Activated effector memory CD4-positive, alpha-beta T cell treated with Interleukin-2 at 50 U/mL for 16 hours (primary cell): ENCODE results near the gene RACK1.
"Not testable (repeated sequence)": the region's sequence is repeated elsewhere in the genome, so short reads cannot be mapped to it uniquely, and the experiment has no call there.

Experiments
- DNase-seq: peaks from one replicate; pipeline ENCODE4 v3.0.0-alpha.2; 2020

Gene RACK1

GRCh38 chr5:181232593-181232992, 11.1 kb downstream of the RACK1 start:
- no peak for DNase-seq

GRCh38 chr5:181231432-181231831, 12.3 kb downstream of the RACK1 start:
- no peak for DNase-seq

- no peak for DNase-seq
These were observed 13.2 kb downstream of the RACK1 start for GRCh38 chr5:181230551-181230950.

DNA sequence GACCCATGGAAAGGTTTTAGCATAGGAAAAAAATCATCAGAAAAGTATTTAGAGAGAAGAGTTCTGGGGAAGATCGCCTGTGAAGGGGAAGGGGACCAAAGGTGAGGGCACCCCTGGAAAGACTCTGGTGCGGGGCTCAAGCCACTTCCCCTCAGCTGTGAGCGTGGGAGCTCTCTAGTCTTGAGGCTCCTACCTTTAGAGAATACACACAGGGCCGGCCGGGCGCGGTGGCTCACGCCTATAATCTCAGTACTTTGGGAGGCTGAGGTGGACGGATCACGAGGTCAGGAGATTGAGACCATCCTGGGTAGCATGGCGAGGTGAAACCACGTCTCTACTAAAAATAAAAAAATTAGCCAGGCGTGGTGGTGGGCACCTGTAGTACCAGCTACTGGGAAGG, 13.7 kb downstream of the RACK1 start:
- no peak for DNase-seq

GRCh38 chr5:181224390-181225229, 19.1 kb downstream of the RACK1 start:
- peak; percentile 31 for DNase-seq

DNA sequence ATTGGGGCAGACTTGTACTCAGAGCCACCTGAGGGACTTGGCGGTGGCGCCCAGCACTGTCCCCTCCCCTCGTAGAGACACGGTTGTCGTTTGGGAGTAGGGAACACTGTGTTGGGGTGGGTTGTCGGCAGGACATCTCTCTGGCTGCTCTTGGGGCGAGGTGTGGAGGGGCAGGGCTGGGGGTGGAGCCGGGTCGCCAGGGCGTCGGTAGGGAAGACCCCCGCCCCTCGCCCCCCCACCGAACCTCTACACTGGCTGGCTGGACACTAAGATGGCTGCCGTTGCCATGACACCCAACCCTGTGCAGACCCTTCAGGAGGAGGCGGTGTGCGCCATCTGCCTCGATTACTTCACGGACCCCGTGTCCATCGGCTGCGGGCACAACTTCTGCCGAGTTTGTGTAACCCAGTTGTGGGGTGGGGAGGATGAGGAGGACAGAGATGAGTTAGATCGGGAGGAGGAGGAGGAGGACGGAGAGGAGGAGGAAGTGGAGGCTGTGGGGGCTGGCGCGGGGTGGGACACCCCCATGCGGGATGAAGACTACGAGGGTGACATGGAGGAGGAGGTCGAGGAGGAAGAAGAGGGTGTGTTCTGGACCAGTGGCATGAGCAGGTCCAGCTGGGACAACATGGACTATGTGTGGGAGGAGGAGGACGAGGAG, 19.8 kb downstream of the RACK1 start:
- DNase-seq: peak; percentile 23

DNA sequence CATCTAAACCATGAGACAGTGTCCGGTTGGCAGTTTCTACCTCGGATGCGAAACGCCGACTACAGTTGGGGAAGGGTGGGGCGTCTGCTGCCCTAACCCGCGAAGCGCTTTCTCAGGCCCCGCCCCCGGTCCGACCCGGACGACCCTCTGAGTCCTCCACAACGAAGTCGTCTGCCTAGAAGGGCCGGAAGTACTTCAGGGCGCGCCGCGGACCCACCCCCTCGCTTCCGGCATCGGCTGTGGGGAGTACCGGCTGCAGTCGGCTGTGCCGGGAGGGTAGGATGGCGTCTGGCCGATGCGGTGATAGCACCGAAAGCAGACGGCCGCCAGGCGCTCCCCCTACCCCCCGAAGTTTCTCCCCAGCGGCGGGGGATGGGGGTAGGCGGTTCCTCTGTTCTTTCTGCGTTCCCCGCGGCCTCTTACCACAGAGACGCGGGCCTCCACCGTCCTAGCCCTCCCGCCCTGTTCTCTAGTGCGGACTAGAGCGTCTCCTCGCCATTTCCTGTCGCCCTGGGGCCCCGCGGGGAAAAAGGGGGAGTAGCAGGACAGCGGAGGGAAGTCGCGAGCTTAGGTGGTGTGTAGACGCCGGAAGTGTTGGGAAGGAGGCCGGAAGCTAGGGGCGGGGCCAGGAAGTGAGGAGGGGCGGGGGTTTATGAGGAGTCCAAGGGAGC, 20.5 kb downstream of the RACK1 start, which contains the start of gene TRIM41:
TSS of gene TRIM41 (plus strand) at position 224 of the 671 bp plus-strand sequence. CDS start 719 bp downstream, outside the sequence.
- DNase-seq: peak; percentile 97

DNA sequence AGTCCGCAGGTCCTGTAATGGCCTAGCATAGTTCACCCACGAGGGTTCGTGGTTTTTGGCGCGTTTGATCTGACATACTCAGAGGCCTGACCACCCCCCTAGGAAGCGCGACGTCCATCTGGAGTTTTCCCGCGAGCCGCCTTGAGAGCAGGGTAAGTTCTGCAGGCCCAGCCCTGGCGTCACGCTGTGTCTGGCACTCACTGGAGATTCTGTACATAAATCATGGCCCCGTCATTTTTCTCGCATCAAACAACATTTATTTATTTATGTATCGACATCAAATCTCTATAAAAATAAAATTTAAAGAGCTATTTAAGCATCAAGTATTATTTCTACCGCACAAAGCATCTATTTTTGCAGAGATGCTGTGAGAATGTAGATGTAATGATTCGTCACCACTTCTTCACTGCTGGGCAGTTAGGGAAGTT, 21.1 kb downstream of the RACK1 start:
- DNase-seq: no peak

GRCh38 chr5:181221792-181222629, 21.7 kb downstream of the RACK1 start:
- peak; percentile 92 for DNase-seq

- peak; percentile 34 for DNase-seq
These were observed 22.5 kb downstream of the RACK1 start for GRCh38 chr5:181221105-181221791.

DNA sequence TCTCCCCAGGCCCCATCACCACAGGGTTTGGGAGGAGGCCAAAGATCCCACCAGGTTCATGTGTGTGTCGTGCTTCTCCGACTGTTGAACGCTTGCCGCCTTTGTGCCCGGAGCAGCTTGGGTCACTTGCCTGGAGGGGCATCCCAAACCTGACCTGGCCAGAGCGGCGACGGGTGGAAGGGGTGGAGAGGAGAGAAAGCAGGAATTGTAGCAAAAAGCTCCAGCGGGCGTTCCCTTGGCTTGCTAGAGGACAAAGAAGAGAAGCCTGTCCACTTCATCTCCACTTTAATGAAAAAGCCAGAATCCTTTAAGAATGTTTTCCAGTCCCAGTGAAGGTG, 23.6 kb downstream of the RACK1 start:
- no peak for DNase-seq

DNA sequence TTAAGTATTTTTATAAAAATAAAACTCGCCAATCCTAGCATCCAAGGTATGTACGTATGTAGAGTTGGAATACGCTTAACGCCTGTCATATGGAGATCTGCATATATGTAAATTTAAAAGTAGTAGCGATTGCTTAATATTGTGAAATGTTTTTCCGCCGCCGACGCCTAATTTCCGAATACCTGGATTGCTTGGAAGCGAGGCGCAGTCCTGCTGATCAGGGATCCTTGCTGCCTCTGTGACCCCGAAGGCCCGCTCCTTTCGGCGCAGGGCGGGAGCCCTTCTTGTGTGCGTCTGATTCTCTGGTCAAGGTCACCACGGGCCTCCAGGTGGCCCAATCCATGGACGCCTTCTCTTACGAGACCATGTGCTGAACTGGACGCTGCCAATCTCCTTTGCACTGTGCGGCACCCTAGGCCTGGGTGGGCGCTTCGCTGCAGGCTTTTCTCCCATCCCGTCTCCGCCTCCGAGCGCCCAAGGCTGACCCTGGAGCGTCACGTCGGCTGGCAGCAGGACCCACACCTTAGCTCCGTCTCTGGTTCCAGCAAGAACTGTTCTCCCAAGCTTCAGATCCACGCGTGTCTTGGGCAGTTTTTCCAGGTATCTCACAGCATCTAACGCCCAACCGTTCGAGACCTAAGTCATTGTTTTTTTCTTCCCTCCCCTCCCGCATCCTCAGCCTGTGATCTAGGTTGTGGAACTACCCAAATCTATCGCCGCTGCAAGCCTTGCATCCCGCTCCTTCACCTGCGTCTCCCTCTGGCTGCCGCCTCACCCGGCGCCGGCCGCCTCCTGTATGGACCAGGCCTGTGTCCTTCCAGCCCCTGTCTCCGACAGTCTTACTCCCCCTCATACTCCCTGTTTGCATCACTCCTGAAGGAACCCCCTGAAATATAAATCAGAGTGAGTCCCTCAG, 24.2 kb downstream of the RACK1 start:
- DNase-seq: no peak

DNA sequence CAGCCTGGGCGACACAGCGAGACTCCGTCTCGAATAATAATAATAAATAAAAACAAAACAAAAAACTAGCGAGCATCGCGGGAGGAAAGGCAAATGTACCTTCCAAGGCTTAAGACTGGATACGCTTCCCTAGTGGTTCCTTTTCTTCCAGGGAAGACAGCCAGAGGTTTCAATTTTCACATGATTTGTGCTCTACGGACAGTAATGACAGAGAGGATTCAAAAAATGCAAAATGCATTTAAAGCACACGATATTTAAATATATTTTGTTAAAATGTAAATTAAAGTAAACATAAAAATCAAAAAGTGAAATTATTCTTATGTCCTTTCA, 24.9 kb downstream of the RACK1 start:
- no peak for DNase-seq

DNA sequence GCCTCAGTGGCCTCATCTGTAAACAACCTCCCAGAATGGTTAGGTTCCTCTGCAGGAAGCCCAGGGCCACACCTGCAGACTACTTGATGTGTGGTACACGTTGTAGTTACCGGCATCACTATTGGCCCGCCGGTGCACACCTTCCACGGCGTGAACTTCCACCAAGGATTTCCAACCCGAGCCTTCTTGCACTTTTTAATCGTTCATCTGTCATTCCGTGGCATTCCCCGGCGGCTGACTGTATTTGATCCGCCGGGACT, 26.0 kb downstream of the RACK1 start:
- DNase-seq: peak; percentile 39

- DNase-seq: peak; percentile 44
These were observed 26.4 kb downstream of the RACK1 start for GRCh38 chr5:181217111-181217802.

- peak; percentile 2 for DNase-seq
These were observed 27.4 kb downstream of the RACK1 start for GRCh38 chr5:181215997-181216989.

- DNase-seq: not testable (repeated sequence)
These were observed 29.5 kb downstream of the RACK1 start for GRCh38 chr5:181214249-181214648.

GRCh38 chr5:181212934-181213333, 30.8 kb downstream of the RACK1 start:
- DNase-seq: no peak

DNA sequence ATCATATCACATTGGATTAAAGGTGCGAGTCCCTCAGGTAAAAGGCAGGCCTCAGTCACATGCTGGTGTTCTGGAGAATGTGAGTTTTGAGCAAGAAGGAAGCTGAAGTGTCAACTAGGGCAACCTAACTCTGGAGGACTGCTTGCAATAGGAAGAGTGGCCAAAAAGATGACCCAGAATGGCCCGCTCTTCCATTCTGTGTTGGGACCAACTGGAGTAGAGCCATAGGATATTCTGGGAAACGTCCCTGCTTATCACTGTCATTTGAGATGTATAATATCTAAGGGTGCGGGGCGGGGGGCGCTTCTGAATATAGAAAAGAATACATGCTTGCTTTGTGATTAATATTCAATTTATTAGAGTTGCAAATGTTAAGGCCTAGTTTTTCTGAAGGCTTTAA, 31.6 kb downstream of the RACK1 start:
- DNase-seq: no peak

DNA sequence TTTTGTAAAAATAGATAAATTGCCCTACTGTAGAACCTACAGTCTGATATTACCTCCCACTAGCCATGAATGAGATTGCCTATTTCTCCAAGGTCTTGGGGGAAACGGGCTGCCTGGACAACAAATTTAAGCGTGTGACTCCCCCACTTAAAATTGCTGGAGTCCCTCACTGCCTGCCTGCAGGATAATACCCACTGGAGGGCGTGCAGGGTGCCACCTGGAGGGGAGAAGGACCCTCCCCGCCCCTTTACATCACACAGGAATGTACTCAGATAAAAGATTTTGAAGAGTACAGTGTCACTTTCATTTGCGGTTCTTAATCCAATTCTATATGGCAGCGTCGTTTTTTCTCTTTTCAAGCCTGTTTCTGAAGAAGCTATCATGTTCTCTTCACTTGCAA, 32.5 kb downstream of the RACK1 start:
- no peak for DNase-seq
